SHP77 treated with DMSO at 0.1 percent for 48 hours (cell line): Measurements from ENCODE around the gene PCSK5.
A peak's percentile ranks its signal among the peaks of the same experiment; 100 is the strongest.

Experiments
- DNase-seq: peaks from one replicate; lab custom pipeline; 2025; lab: John Stamatoyannopoulos, UW

The PCSK5 gene

DNA sequence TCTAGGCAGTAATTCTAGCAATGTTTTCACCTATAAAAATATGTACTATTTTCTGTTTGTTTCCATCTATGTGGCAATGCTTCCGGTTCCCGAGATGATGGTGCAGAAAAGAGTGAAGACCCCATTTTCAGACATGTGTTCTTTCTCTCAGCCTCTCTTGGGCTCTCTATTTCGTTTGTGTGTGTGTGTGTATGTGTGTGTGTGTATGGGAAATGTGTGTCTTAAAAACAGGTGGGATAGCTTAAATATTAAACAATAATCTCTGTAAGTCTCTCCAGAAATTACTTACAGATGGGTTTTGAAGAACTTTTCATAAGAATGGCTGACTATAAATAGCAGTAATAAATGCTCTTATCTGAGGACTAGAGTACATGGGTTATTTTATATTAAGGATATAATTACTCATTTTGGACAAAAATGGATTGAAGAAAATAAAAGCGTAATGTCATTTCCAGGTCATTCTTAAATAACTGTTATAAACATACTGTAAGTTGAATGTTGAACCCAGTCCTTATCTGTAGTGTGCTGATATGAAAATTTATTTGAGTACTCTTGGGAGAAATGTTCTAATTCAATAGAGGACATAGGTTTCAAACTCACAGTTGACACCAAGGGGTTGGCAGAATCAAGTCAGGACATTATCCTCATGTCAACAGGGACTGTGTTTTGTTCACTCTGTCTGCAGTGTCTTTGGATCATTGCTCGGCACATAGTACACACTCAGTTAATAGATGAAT is 31.1 kb downstream of the PCSK5 start:
- no peak for DNase-seq

DNA sequence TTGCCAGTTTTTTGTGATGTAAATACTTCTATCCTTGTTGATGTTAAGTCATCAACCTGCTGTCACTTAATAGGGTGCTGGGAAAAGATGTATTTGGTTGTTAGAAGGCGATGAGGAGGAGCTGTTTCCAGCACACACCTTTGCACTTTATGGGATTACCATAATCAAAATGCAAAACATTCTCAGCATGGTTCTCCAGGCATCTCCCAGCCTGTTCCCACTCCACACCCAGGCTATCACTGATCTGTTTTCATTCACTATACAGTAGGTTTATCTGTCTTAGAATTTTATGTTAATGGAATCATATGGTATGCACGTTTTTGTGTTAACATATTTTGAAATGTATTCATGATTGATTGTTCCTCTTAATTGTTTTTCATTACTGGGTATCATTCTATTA is 35.9 kb downstream of the PCSK5 start:
- DNase-seq, result no peak

DNA sequence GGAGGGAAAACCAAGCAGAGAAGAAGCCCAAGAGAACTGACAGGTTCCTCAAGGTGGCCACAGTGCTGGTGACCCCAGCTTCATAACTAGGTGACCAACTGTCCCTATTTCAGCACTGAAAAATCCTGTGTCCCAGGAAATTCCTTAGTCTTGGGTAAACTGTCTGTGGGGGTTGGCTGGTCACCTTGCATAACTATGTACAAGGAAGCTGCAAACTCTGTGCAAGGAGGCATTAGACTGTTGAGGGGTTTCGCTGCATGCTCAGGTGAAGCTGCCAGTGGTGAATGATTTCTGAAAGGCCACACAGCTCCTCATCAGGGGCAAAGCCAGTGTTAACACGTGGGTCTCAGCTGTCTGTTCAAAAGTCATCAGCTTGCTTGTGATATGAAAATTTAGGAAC is 36.9 kb downstream of the PCSK5 start:
- DNase-seq, result no peak

- DNase-seq, result no peak
Observed at GRCh38 chr9:75930190-75930589, 39.7 kb downstream of the PCSK5 start.

DNA sequence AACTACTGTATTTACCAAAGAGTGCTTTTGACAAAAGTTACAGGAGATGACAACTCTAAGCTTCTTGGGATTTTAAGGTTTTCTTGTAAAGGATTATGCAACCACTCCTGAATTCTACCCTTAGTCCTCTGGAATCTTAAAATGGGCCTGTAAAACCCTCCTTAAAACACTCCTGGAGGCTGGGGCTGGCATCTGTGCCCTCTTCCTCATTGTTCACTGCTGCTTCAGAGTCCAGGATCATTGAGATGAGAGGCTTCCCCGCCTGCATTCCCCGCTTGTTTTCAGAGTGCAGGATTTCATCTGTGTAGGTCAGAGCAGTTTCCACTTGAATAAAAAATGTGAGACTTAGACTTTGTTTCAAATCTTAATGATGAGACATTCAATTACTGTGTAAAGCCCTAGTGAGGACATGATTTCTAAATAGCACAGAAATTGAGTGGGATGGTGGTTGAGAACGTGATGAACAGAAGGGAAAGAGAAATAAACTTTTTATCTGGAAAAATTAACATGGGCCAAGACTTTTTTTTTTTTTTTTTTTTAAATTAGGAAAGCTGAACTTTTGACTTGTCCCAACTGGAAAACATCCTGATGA is 40.4 kb downstream of the PCSK5 start:
- no peak for DNase-seq

GRCh38 chr9:75933982-75934381 is 43.5 kb downstream of the PCSK5 start:
- no peak for DNase-seq

GRCh38 chr9:75935591-75935990 is 45.1 kb downstream of the PCSK5 start:
- no peak for DNase-seq

GRCh38 chr9:75937521-75938258 is 47.2 kb downstream of the PCSK5 start:
- no peak for DNase-seq

DNA sequence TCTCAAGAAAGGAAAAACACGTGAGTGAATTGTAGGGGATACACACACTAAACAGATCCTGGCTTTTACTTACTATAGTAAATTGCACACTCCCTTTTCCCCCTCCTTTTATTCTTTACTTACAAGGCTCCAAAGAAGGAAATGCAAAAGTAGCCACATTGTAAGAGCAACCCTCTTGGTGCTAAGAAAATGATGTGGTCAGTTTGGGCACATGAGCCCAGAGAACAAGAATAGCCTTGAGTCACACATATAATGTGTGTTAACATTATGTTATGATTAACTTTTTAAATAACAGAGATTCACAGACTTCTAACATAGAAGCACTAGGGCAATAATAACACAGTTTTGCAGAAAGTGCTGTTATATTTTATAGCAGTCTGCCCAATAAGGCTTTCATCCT is 48.5 kb downstream of the PCSK5 start:
- DNase-seq, result no peak

GRCh38 chr9:75939536-75940111 is 49.2 kb downstream of the PCSK5 start:
- DNase-seq, result no peak

DNA sequence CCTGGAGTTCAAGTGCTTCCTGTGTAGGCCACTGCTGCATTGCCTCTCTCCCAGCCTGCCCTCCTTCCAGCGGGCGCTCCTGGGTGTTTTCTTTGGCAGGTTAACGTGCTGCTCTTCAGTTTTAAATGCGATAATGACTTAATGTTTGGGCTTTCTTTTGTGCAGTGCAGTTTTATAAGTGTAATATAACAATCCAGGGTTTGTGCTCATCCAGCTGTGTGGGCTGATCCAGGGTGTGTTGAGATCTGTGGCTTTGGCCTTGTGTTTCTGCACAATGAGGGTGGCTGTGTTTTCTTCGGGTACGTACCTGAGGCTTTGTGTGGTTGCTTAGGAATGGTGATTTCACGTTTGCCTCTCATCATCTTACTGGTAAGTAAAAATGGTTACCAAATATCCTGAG is 50.6 kb downstream of the PCSK5 start:
- no peak for DNase-seq

DNA sequence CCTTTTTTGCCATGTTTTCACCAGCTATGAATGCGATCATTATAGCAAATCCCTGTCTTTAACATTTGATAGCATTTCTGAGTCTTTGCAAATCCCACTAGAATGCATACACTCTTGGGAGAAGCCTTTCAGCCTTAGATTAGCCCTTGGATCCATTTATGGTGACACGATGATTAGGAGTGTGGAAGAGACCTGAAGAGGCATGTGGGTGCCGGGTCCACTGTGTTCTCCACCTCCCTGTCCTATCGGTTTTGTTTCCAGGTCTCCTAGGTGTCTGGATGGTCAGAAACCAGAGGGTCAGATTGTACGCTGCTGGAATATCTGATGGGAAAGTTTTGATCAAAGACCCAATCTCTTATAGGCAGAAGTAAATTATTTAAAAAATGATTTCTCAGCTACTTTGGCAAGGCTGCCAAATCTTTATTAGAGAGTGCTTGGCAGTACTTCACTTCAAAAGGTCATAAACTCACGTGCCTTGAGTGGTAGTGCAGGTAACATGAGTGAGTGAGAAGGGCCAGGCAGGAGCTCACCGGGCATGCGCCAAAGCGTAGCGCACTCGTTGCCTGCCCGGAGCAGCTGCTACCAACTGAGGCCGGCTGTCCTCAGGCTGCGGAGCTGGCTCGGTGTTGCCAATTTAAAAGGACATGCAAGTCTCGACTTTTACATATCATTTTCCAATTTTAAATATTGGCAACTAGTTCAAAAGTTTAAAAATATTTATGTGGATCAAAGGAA is 51.3 kb downstream of the PCSK5 start:
- no peak for DNase-seq

DNA sequence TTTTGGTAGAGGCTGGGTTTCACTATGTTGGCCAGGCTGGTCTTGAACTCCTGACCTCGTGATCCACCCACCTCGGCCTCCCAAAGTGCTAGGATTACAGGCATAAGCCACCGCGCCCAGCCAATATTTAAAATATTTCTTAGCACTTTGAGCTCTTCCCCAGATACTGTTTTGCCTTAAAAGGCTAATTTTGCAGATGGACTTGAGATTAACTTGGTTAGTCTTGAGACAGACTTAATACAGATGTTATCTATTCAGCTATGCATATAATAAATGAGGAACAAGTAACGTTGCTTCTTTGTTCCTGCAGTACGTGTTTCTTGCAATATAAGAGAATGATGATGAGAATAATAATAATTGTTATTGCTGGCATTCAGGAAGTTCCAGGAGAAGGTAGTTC is 56.3 kb downstream of the PCSK5 start:
- DNase-seq, result no peak

DNA sequence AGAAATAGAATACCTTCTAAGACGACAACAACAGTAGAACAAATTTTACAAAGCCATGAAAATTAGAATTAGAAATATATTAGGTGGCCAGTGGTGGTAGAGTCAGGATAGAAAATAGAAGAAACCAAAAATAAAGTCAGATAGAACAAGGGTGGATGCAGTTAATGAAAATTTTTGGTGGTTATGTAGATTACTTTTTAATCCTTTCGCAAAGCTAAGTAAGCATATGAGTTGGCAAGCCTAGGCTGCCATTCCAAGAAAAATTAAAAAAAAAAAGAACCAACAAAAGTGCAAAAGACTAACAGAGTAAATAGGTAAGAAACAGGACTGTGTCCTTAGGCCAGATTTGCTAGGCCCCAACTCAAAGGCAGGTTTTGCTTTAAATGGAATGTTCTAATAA is 56.8 kb downstream of the PCSK5 start:
- DNase-seq, result no peak

DNA sequence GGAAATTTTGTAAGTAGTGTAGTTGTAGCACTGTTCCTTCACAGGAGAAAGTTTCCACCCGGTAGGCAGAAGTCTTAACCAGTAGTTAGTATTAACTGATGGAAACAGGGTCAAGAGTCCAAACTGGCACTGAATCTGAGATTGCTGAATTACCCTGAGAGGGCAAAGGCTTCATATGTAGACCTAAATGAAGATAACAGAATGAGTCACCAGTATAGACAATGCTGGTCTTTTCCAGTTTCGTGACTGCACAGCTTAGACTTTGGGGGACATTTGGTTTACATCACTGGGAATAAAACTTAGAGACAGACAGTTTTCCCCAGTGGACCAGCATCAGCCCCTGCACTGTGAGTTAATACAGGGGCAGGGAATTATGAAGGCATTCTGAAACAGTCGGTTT is 60.5 kb downstream of the PCSK5 start:
- DNase-seq, result no peak

DNA sequence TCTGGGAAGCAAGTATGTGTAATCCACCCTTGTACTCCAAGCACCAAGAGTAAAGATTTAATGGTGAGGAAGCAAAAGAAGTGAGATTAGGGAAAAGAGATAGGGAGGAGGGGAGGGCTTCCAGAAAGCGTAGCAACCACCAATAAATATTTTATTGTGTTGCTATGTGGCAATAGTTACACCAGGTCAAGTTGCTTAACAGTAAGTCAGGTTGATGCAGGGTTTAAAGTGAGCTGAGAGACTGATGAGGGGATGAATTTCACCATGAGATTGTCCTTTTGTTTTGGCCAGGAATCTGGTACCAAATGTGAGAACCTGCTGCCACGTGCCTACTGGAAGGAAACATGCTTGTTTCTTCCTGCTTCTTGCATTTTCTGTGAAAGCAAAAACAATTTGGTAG is 62.7 kb downstream of the PCSK5 start:
- no peak for DNase-seq

- no peak for DNase-seq
Observed at GRCh38 chr9:75956161-75956560, 65.7 kb downstream of the PCSK5 start.

- DNase-seq, result no peak
Observed at GRCh38 chr9:75957116-75957515, 66.6 kb downstream of the PCSK5 start.

DNA sequence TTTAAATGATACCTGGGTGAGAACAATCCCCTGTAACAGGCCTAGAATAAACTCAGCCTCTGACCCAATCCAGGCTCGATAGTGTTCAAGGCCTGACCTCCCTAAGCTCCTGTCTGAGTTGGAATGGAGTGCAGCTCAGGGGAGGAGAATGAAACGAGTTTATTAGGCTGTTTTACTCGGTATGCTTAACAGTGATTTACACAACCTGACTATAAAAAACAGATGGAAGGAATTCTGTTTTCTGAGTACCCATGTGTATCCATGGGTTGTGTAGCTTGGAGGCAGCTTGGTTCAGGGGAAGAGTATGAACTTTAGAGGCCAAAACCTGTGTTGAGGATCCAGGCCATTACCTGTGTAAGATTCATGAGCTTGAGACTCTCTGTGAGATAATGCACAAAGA is 67.8 kb downstream of the PCSK5 start:
- DNase-seq, result no peak

GRCh38 chr9:75960551-75960950 is 70.1 kb downstream of the PCSK5 start:
- peak; percentile 35 for DNase-seq

DNA sequence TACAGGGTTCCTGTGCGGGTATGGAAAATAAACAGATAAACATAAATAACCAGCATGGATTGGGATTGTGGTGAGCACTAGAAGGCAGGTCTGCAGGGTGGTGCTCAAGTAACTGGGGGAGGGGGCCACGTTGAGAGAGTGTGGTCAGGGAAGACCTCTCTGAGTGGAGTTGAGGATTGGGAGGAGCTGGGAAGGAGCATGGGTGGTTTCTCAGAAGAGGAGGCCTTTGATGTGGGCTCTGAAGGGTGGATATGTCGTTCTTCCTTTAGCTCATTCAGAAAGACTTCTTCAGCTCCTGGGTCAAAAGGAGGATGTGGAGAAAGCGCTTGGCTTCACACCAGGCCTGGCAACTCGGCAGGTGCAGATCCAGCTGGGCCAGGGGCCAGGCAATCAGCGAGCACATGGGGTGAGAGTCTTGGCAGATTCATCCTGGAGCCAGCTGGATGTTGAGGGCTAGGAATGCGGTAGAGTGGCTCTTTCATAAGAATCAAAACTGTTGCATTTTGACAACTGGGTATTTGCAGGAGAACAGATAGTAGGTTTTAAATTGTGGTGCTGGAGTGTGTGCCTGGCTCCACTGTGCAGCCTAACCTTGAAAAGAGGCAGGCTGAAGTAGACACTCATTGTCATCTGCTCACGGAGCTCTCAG is 71.7 kb downstream of the PCSK5 start:
- DNase-seq, result no peak

GRCh38 chr9:75962662-75963036 is 72.2 kb downstream of the PCSK5 start:
- DNase-seq, result no peak
